GM23248 (cell line): ENCODE measurements around the gene KLRC4. TPM values are rescaled to one million over a fixed set of nuclear protein-coding genes. Genes with fewer than 3 reads are reported as not detected.
"Not testable (repeated sequence)": the region's sequence is repeated elsewhere in the genome, so short reads cannot be mapped to it uniquely, and the experiment has no call there.

Experiments used
- DNase-seq: peaks from one replicate; pipeline ENCODE4 v3.0.0-alpha.2; 2015
- H2AFZ ChIP-seq: fragments of 200-600 bp; sonication (generic); 2 replicates; pipeline ENCODE4 v1.6.1; 2016; ENCODE audit warnings: antibody characterized with exemption
- H3F3A ChIP-seq: fragments of 200-600 bp; sonication (generic); 2 replicates; pipeline ENCODE4 v1.6.1; 2016; ENCODE audit warnings: mild to moderate bottlenecking, antibody characterized with exemption, mixed run types; ENCODE audit not compliant: insufficient read depth
- H3K27ac ChIP-seq: fragments of 200-600 bp; sonication (generic); 2 replicates; pipeline ENCODE4 v1.5.1; 2016; ENCODE audit warnings: mild to moderate bottlenecking
- H3K27me3 ChIP-seq: fragments of 200-600 bp; sonication (generic); replicated peaks from 2 replicates; pipeline ENCODE4 v1.6.1; 2016; ENCODE audit warnings: mild to moderate bottlenecking; ENCODE audit not compliant: insufficient read depth
- H3K36me3 ChIP-seq: fragments of 200-600 bp; sonication (generic); 2 replicates; pipeline ENCODE4 v1.6.1; 2016; ENCODE audit warnings: low read depth, mild to moderate bottlenecking
- H3K4me1 ChIP-seq: fragments of 200-600 bp; sonication (generic); 2 replicates; pipeline ENCODE4 v1.6.1; 2016; ENCODE audit warnings: mild to moderate bottlenecking; ENCODE audit not compliant: insufficient read depth
- H3K4me2 ChIP-seq: fragments of 200-600 bp; sonication (generic); one replicate; pipeline ENCODE4 v1.6.1; 2016; ENCODE audit warnings: mild to moderate bottlenecking; ENCODE audit not compliant: unreplicated experiment
- H3K4me3 ChIP-seq: fragments of 200-600 bp; sonication (generic); 2 replicates; pipeline ENCODE4 v1.5.1; 2016; ENCODE audit warnings: mild to moderate bottlenecking
- H3K79me2 ChIP-seq: fragments of 200-600 bp; sonication (generic); 2 replicates; pipeline ENCODE4 v1.6.1; 2016; ENCODE audit warnings: mild to moderate bottlenecking; ENCODE audit not compliant: insufficient read depth
- H3K9ac ChIP-seq: fragments of 200-600 bp; sonication (generic); 2 replicates; pipeline ENCODE4 v1.6.1; 2016; ENCODE audit warnings: mild to moderate bottlenecking
- H3K9me2 ChIP-seq: fragments of 200-600 bp; sonication (generic); 2 replicates; pipeline ENCODE4 v1.6.1; 2016; ENCODE audit warnings: mixed run types, mild to moderate bottlenecking, moderate library complexity; ENCODE audit not compliant: insufficient read depth
- H3K9me3 ChIP-seq: fragments of 200-600 bp; sonication (generic); one replicate; pipeline ENCODE4 v1.6.1; 2017; ENCODE audit warnings: low read depth
- H4K20me1 ChIP-seq: fragments of 200-600 bp; sonication (generic); 2 replicates; pipeline ENCODE4 v1.6.0; 2016; ENCODE audit not compliant: insufficient read depth
- EZH2 ChIP-seq: fragments of 200-600 bp; sonication (generic); IDR thresholded peaks from 2 replicates; pipeline ENCODE4 v1.6.1; 2018; ENCODE audit warnings: antibody characterized with exemption, mild to moderate bottlenecking; ENCODE audit not compliant: insufficient read depth, poor library complexity, severe bottlenecking
- EZH2phosphoT487 ChIP-seq: fragments of 200-600 bp; sonication (generic); IDR thresholded peaks from 2 replicates; pipeline ENCODE4 v1.6.1; 2018; ENCODE audit warnings: antibody characterized with exemption, moderate library complexity, mild to moderate bottlenecking, low read depth; ENCODE audit not compliant: insufficient read depth
- WGBS, 2 experiments: methylation state at CpG; one replicate each; pipeline ENCODE4 v1.1.6; 2015 to 2017; ENCODE audit warnings: low lambda C conversion rate in 2 of 2, low coverage in 1 of 2; ENCODE audit errors: missing lambda C conversion rate in 2 of 2; 5-methylcytosine and 5-hydroxymethylcytosine counted together
- in situ Hi-C: fragments of 300-500 bp; cut with MboI; formaldehyde crosslinking; loops from 2 replicates; pipeline ENCODE4 v1.15.0; 2020
- polyA plus RNA-seq: library from polyadenylated mRNA; unstranded; fragments of >200 nt; fragmentation: Nextera tagmentation; extraction: Ambion mirVana; gene quantifications from 2 replicates; pipeline ENCODE4 v1.2.1, GENCODE V29; 2016
- total RNA-seq: library from RNA; depleted of rRNA; stranded (reverse); fragments of >200 nt; shearing (Covaris generic); gene quantifications from 2 replicates; pipeline ENCODE4 v1.2.3, GENCODE V29; 2014

The KLRC4 gene
- total and polyA plus RNA-seq, 2 experiments from 2014 or later, result not detected

DNA sequence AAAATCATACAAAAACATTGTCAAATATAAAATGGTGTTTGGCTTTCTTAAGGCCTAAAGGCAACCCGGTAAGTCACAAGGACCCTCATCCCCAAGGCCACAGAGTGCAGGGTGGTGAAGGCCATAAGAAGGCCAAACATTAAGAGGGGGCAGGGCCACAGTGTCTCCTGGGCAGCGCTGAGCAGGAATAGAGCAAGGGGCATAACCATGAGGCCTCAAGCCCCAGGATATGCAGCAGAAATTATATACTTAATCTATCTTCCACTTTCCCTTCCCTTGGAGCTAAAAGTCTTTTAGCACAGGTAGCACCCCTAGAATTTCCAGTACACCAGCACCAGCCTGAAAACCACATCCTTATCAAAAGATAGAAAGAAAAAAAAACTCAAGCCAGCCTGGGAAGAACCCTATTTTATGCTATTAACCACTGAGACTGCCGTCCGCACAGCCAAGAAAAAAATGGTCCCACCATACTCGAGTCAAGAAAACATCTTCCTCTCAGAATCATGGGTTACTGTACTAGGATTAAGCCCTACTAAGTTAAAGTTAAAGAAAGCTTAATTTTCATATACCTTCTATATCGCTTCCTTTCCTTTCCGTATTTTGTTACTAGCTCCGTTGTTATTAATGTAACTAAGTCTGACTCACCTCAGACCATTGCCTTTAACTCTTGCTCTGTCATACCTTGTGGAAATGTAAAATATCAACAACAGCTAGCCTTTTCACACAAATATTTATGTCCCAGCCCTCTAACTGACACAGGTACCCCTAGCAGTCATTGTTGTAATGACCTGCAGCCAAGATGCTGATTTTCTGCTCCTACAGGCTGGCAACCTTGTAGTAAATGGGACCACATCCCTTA lies 39.8 kb downstream of the KLRC4 start:
- no peak overlapping the region for H3K4me2 ChIP-seq
- H3K27ac ChIP-seq, result no peak overlapping the region
- no peaks in the 10 kb centered on the region for H3K9me2 ChIP-seq
- in situ Hi-C loops, result no loop called here
- no peaks in the 10 kb centered on the region for H3K27me3 ChIP-seq
- no peak overlapping the region for H3K4me3 ChIP-seq
- 92 to 94% methylated on average over 8 of the region's 8 CpGs for WGBS, 2 experiments
- H3K36me3 ChIP-seq, result no peaks in the 10 kb centered on the region
- H3K9ac ChIP-seq, result no peak overlapping the region
- TF ChIP-seq EZH2 (no peak), EZH2phosphoT487 (no peak)
- H3K9me3 ChIP-seq, result no peaks in the 10 kb centered on the region
- H3F3A ChIP-seq, result no peaks in the 10 kb centered on the region
- H2AFZ ChIP-seq, result no peak overlapping the region
- H3K4me1 ChIP-seq, result peaks cover 11% of the 10 kb centered on the region; the same call in 1 of the 2 replicates
- no peaks in the 10 kb centered on the region for H4K20me1 ChIP-seq
- no peaks in the 10 kb centered on the region for H3K79me2 ChIP-seq
- DNase-seq, result no peak

DNA sequence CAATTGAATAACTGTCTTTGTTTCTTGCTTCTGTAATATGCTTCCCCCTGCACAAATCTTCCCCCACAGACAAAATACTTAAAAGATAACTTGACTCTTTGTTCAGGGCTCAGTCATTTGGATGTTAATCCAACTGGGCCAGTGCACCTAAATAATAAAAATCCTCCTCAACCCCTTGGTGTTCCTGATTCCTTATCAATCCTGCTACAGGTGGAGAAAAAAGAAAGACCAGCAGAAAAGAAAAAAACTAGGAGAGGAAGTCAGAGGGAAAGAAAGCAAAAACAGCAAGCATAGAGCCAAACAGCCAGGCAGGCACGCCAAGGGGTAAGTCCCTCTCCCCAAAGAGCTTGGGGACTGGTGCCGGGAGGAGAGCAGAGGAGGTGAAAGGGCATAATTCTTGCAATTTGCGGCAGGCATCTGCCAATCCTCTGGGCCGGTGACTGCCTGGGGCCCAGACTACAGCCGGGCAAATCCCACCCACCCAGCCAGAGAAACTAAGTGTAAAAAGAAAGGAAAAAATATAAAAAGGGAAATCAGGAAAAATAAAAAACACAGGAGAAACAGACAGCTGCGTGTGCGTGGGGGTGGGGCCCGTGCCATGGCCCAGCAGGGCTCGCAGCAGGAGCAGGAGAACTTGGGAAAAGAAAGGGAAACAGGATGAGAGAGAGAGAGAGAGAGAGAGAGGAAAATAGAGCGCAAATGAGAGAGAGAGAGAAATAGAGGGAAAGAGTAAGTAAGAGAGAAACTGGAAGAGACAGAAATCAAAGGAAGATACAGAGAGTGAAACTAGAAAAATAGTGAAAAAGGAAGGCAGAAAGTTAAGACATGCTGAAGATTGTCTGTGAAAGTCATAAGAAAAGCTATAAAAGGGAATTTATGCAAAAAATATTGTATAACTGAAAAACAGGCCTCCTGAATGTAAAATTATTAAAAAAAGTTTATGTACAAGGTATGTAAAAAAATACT lies 41.1 kb downstream of the KLRC4 start:
- no peak overlapping the region for H3K27ac ChIP-seq
- H3K27me3 ChIP-seq, result no peaks in the 10 kb centered on the region
- H3K9me2 ChIP-seq, result no peaks in the 10 kb centered on the region
- no peak overlapping the region for H3K9ac ChIP-seq
- TF ChIP-seq EZH2, result no peak
- H3K36me3 ChIP-seq, result no peaks in the 10 kb centered on the region
- no peaks in the 10 kb centered on the region for H3F3A ChIP-seq
- H3K9me3 ChIP-seq, result no peaks in the 10 kb centered on the region
- H3K4me1 ChIP-seq, result peaks cover 18% of the 10 kb centered on the region
- in situ Hi-C loops, result no loop called here
- no peak overlapping the region for H3K4me2 ChIP-seq
- no peak overlapping the region for H3K4me3 ChIP-seq
- DNase-seq, result no peak
- 83 to 88% methylated on average over 10 of the region's 10 CpGs for WGBS, 2 experiments
- H4K20me1 ChIP-seq, result no peaks in the 10 kb centered on the region
- no peak overlapping the region for H2AFZ ChIP-seq
- no peaks in the 10 kb centered on the region for H3K79me2 ChIP-seq

DNA sequence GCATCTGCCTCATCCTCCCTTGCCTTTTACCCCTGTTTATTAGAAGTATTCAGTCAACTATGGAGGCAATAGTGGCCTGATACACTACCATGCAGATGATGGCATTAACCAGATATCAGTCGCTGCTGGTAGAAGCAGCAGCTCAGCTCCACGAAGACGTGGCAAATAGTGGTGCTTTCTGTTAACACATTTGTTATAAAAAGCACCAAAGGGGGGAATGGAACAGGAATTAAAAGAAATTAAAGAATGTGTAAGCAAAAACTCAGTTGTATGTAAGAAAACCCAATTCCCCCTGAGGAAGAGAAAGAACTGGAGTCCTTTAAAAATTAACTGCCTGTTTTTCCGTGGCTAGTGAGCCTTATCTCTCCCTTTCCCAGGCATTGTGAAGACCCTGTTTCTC lies 41.8 kb downstream of the KLRC4 start:
- H2AFZ ChIP-seq, H3K9ac ChIP-seq, H3K27me3 ChIP-seq, H3F3A ChIP-seq, H3K27ac ChIP-seq, H3K9me3 ChIP-seq, H3K36me3 ChIP-seq, H3K9me2 ChIP-seq, H3K4me3 ChIP-seq, H4K20me1 ChIP-seq, DNase-seq, H3K79me2 ChIP-seq, in situ Hi-C loops, H3K4me2 ChIP-seq: not testable (repeated sequence)
- peaks cover 26% of the 10 kb centered on the region for H3K4me1 ChIP-seq
- 56 to 63% methylated on average over 4 of the region's 4 CpGs for WGBS, 2 experiments

DNA sequence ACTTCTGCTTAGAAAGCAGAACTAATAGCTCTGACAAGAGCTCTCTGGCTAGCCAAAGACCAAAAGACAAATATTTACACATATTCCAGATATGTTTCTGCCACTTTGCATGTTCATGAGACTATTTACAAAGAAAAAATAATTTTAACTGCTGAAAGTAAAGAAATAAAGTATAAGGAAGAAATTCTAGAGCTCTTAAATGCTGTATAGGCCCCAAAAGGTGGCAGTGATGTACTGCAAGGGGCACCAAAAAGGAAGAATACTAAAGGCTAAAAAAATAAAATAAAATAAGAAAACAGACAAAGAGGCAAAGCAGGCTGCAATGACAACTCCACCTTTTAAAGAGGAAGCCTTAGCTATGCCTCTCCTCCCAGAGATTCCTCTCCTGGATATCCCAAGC lies 42.7 kb downstream of the KLRC4 start:
- Histone ChIP-seq H2AFZ (peak overlapping the region; percentile 100; the same call in 1 of the 2 replicates), H3K27me3 (no peaks in the 10 kb centered on the region), H3K79me2 (no peaks in the 10 kb centered on the region), H3K4me3 (no peak overlapping the region), H3K4me1 (peaks cover 26% of the 10 kb centered on the region), H3K9me3 (no peaks in the 10 kb centered on the region), H3K27ac (no peak overlapping the region), H3K36me3 (no peaks in the 10 kb centered on the region), H3K9me2 (no peaks in the 10 kb centered on the region), H4K20me1 (no peaks in the 10 kb centered on the region), H3K9ac (no peak overlapping the region), H3F3A (peaks cover 1% of the 10 kb centered on the region; the same call in 1 of the 2 replicates), H3K4me2 (no peak overlapping the region)
- TF ChIP-seq EZH2 (no peak), EZH2phosphoT487 (no peak)
- DNase-seq, result peak; percentile 63
- in situ Hi-C loops, result no loop called here
